GM19035 (cell line): ENCODE data around the gene PSMA8.
"Not testable (repeated sequence)": the region's sequence is repeated elsewhere in the genome, so short reads cannot be mapped to it uniquely, and the experiment has no call there.

Experiments used
- ATAC-seq: cut with Tn5 transposase; IDR thresholded peaks from one replicate; pipeline ENCODE4 v1.9.1; 2021; ENCODE audit not compliant: unreplicated experiment

PSMA8 gene

GRCh38 chr18:26230497-26230896, 96.8 kb downstream of the PSMA8 start:
- ATAC-seq, result no peak

- no peak for ATAC-seq
These were observed 99.5 kb downstream of the PSMA8 start for GRCh38 chr18:26233208-26233607.

DNA sequence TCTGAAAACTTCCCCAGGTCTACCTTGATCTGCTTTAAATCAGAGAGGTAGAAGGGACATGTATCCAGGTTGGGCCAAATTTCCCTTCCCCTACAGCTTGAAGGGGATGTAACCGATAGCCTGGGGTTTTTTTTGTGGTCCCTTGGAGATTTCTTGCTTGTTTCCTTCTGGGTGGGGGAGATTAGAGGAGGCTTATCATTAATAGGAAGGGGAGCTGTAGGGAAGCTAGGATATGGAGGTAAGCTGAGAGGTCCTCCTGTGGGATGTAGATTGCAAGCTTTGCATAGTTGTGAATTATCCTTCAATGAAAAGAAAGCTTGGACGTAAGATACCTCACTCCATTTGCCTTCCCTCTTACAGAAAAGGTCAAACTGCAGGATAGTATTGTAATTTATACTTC, 103.7 kb downstream of the PSMA8 start:
- not testable (repeated sequence) for ATAC-seq

- ATAC-seq, result not testable (repeated sequence)
These were observed 105.0 kb downstream of the PSMA8 start for GRCh38 chr18:26238718-26239117.

GRCh38 chr18:26242392-26242791, 108.7 kb downstream of the PSMA8 start:
- ATAC-seq, result not testable (repeated sequence)
